Gastrocnemius medialis (tissue), 4 donors: ENCODE data around the gene MAD2L2. TPM values are rescaled to one million over a fixed set of nuclear protein-coding genes. Genes with fewer than 3 reads are reported as not detected.
A peak's percentile ranks its signal among the peaks of the same experiment; 100 is the strongest.

Experiments
- ATAC-seq, 2 donors: fragments of 150-250 bp; one replicate each; pipeline ENCODE4 v1.9.1; 2016
- DNase-seq, 2 donors: peaks; one replicate each; pipeline ENCODE4 v3.0.0-alpha.2; 2019
- H3K27ac ChIP-seq, 4 donors: fragments of 200-600 bp; sonication (generic); 1 replicate in 1 of 4; 2 replicates in 3 of 4; pipeline ENCODE4 v1.5.1; 2016 to 2018; ENCODE audit warnings: mild to moderate bottlenecking in 2 of 4, moderate library complexity in 1 of 4
- H3K27me3 ChIP-seq, 3 donors: fragments of 200-600 bp; sonication (generic) in 2 of 3; 1 replicate in 1 of 3; 2 replicates in 2 of 3; pipeline versions ENCODE4 v1.5.1 to v1.6.0; 2016 to 2019; ENCODE audit warnings: mild to moderate bottlenecking in 1 of 3, moderate library complexity in 1 of 3
- H3K36me3 ChIP-seq, 2 donors: fragments of 200-600 bp; sonication (generic) in 1 of 2; one replicate each; pipeline ENCODE4 v1.5.1; 2017 to 2018
- H3K4me1 ChIP-seq, 2 donors: fragments of 200-600 bp; sonication (generic) in 1 of 2; one replicate each; pipeline ENCODE4 v1.5.1; 2016 to 2017; ENCODE audit warnings: mild to moderate bottlenecking in 2 of 2
- H3K4me3 ChIP-seq, 4 donors: fragments of 200-600 bp; sonication (generic) in 3 of 4; 1 replicate in 1 of 4; 2 replicates in 3 of 4; pipeline ENCODE4 v1.5.1; 2016 to 2019; ENCODE audit warnings: mild to moderate bottlenecking in 2 of 4
- H3K9me3 ChIP-seq, 3 donors: fragments of 200-600 bp; sonication (generic) in 2 of 3; 1 replicate in 1 of 3; 2 replicates in 2 of 3; pipeline ENCODE4 v1.5.1; 2016 to 2019
- CTCF ChIP-seq, 5 experiments: fragments of 450-650 bp in 3 of 5; fragments of 200-600 bp in 2 of 5; sonication (generic) in 2 of 5; IDR thresholded peaks in 4 of 5; conservative IDR thresholded peaks in 1 of 5; 1 replicate in 4 of 5; 2 replicates in 1 of 5; pipeline ENCODE4 v1.5.1; 2016 to 2019; ENCODE audit warnings: antibody characterized with exemption in 5 of 5, mild to moderate bottlenecking in 3 of 5, moderate library complexity in 3 of 5
- POLR2A ChIP-seq, 2 donors: fragments of 450-650 bp; IDR thresholded peaks; one replicate each; pipeline ENCODE4 v1.6.1; 2017; ENCODE audit warnings: antibody characterized with exemption in 2 of 2, mild to moderate bottlenecking in 2 of 2, moderate library complexity in 2 of 2
- in situ Hi-C, 4 donors: fragments of 200-750 bp; cut with MboI; loops; one replicate each; pipeline versions ENCODE4 v1.15.0 to v1.8.0; 2017; ENCODE audit warnings: low sequenced_read_pairs in 4 of 4
- intact Hi-C: fragments of 100-400 bp; cut with DNase I; formaldehyde crosslinking; loops from one replicate; pipeline ENCODE4 v1.15.1; 2023; ENCODE audit warnings: low total_unique reads
- total RNA-seq, 4 donors: library from RNA; depleted of rRNA; stranded (reverse); fragments of >200 nt; gene quantifications; one replicate each; pipeline versions ENCODE4 v1.1.0 to v1.2.3, GENCODE V29; 2016

The MAD2L2 gene
- total RNA-seq = 10 to 100 TPM; 41.2 to 57.4 (median 46.9) TPM

GRCh38 chr1:11681071-11681771 lies at the start of gene MAD2L2:
TSS of gene MAD2L2 (minus strand) at chr1:11681148. CDS start at chr1:11680601, 547 bp downstream.
- TF ChIP-seq POLR2A (IDR thresholded peaks at IDR 0.05) = peak; percentile 46 to 63
- TF ChIP-seq CTCF (IDR thresholded peaks at IDR 0.05 in 4 of 5, conservative IDR thresholded peaks at IDR 0.05 in 1 of 5) = no peak
- H3K4me1 ChIP-seq = peaks cover 3 to 10% of the 10 kb centered on the region in 2 donors
- no peaks in the 10 kb centered on the region for H3K9me3 ChIP-seq
- H3K4me3 ChIP-seq = peak within 1 kb of the TSS; percentile 69 to 91 (median 88)
- H3K27ac ChIP-seq = peak within 1 kb of the TSS; percentile 73 to 86 (median 82)
- H3K27me3 ChIP-seq = no peaks in the 10 kb centered on the region
- H3K36me3 ChIP-seq = peaks cover 0 to under 1% of the 10 kb centered on the region in 2 donors
- ATAC-seq (peak; percentile 94 to 96), DNase-seq (peak; percentile 65 to 75)
- intact Hi-C loops = loop anchor here (2.0 to 5.0 kb wide), 3 partner anchors 16 to 409 kb away; partner anchors contain the start of genes FBXO6 and UBIAD1
- in situ Hi-C loops = no loop called here

GRCh38 chr1:11730429-11730891 lies 49.5 kb upstream of the MAD2L2 start:
- Histone ChIP-seq H3K4me1 (peaks cover 15 to 18% of the 10 kb centered on the region in 2 donors), H3K27ac (peak overlapping the region; percentile 10 to 91 (median 82)), H3K36me3 (no peaks in the 10 kb centered on the region), H3K9me3 (no peaks in the 10 kb centered on the region), H3K27me3 (no peaks in the 10 kb centered on the region), H3K4me3 (peak overlapping the region in 1 of 4 donors; percentile 59)
- ATAC-seq (no peak), DNase-seq (no peak)
- intact Hi-C loops (loop anchor here (5.0 kb wide), 1 partner anchor 48 kb away; the partner anchor contains the start of gene MAD2L2), in situ Hi-C loops (loop anchor here in 1 of 4 donors (10.0 kb wide), 1 partner anchor 54 kb away; no protein-coding TSS in a partner anchor)
- TF ChIP-seq CTCF (IDR thresholded peaks at IDR 0.05 in 4 of 5, conservative IDR thresholded peaks at IDR 0.05 in 1 of 5) (no peak), POLR2A (IDR thresholded peaks at IDR 0.05) (no peak)

- H3K27ac ChIP-seq = peak overlapping the region in 1 of 4 donors; percentile 38
- H3K27me3 ChIP-seq = no peaks in the 10 kb centered on the region
- in situ Hi-C loops = loop anchor here in 1 of 4 donors (10.0 kb wide), 1 partner anchor 55 kb away; no protein-coding TSS in a partner anchor
- no peaks in the 10 kb centered on the region for H3K36me3 ChIP-seq
- peaks cover 12 to 17% of the 10 kb centered on the region in 2 donors for H3K4me1 ChIP-seq
- no peaks in the 10 kb centered on the region for H3K9me3 ChIP-seq
- intact Hi-C loops = loop anchor here (5.0 kb wide), 1 partner anchor 47 kb away; the partner anchor contains the start of gene MAD2L2
- DNase-seq (peak in 1 of 2 donors; percentile 43), ATAC-seq (no peak)
- TF ChIP-seq POLR2A (IDR thresholded peaks at IDR 0.05) = no peak
- no peak for TF ChIP-seq CTCF (IDR thresholded peaks at IDR 0.05 in 4 of 5, conservative IDR thresholded peaks at IDR 0.05 in 1 of 5)
- H3K4me3 ChIP-seq = no peak overlapping the region
These were observed 48.8 kb upstream of the MAD2L2 start for GRCh38 chr1:11729498-11730428.

- intact Hi-C loops (no loop called here), in situ Hi-C loops (no loop called here)
- TF ChIP-seq POLR2A (IDR thresholded peaks at IDR 0.05) = no peak
- TF ChIP-seq CTCF (IDR thresholded peaks at IDR 0.05 in 4 of 5, conservative IDR thresholded peaks at IDR 0.05 in 1 of 5) = no peak
- DNase-seq (no peak), ATAC-seq (no peak)
- Histone ChIP-seq H3K9me3 (no peaks in the 10 kb centered on the region), H3K27me3 (no peaks in the 10 kb centered on the region), H3K4me1 (peaks cover 12 to 17% of the 10 kb centered on the region in 2 donors), H3K27ac (peak overlapping the region in 1 of 4 donors; percentile 38), H3K36me3 (no peaks in the 10 kb centered on the region), H3K4me3 (no peak overlapping the region)
These were observed 48.2 kb upstream of the MAD2L2 start for GRCh38 chr1:11729155-11729497.
